ENCODE results near the gene FSTL4. TPM values are rescaled to one million over a fixed set of nuclear protein-coding genes. Genes with fewer than 3 reads are reported as not detected.
"Not testable (repeated sequence)": the region's sequence is repeated elsewhere in the genome, so short reads cannot be mapped to it uniquely, and the experiment has no call there.

The FSTL4 gene
- total RNA-seq, 1 experiment from 2014 or later = 0.12 TPM

DNA sequence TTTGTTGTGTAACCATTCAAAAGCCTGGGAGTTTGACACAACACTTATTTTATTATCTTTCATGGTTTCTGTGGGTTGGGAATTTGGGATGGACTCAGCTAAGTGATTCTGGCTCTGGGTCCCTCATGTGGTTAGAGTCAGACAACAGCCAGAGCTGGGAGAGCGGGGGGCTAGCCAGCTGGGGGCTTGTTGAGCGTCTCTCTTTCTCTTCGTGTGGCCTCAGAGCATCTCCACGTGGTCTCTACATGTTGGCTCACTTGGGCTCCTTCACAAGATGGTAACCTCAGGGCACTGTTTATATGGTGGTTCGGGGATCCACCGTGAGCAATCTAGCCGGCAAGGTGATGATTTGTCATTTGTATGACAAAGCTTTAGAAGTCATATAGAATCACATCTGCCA lies 73.6 kb downstream of the FSTL4 start:
- BruUV-seq (replicated peaks) = no TSS peak
- TF ChIP-seq, protein P1, sequence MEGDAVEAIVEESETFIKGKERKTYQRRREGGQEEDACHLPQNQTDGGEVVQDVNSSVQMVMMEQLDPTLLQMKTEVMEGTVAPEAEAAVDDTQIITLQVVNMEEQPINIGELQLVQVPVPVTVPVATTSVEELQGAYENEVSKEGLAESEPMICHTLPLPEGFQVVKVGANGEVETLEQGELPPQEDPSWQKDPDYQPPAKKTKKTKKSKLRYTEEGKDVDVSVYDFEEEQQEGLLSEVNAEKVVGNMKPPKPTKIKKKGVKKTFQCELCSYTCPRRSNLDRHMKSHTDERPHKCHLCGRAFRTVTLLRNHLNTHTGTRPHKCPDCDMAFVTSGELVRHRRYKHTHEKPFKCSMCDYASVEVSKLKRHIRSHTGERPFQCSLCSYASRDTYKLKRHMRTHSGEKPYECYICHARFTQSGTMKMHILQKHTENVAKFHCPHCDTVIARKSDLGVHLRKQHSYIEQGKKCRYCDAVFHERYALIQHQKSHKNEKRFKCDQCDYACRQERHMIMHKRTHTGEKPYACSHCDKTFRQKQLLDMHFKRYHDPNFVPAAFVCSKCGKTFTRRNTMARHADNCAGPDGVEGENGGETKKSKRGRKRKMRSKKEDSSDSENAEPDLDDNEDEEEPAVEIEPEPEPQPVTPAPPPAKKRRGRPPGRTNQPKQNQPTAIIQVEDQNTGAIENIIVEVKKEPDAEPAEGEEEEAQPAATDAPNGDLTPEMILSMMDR (IDR thresholded peaks at IDR 0.05; ENCODE audit: unreplicated experiment) = no peak
- H3K9me3 Mint-ChIP-seq (ENCODE audit: unreplicated experiment) = no peaks in the 10 kb centered on the region
- peaks cover 82% of the 10 kb centered on the region for H3K27me3 Mint-ChIP-seq (ENCODE audit: insufficient read depth, unreplicated experiment)
- H3K27ac Mint-ChIP-seq (ENCODE audit: low read depth, unreplicated experiment) = no peak overlapping the region
- intact Hi-C loops (cut with micrococcal nuclease) = no loop called here
- H3K36me3 Mint-ChIP-seq (ENCODE audit: insufficient read depth, unreplicated experiment) = no peaks in the 10 kb centered on the region
- POLR2A ChIA-PET = no interaction called here
- H3K4me3 Mint-ChIP-seq (ENCODE audit: unreplicated experiment) = no peak overlapping the region
- CTCF ChIA-PET = interaction anchor here (1.0 kb wide), 1 partner anchor 13 kb away, joined by 4 read pairs; no protein-coding TSS in a partner anchor
- H3K4me1 Mint-ChIP-seq (ENCODE audit: insufficient read depth, unreplicated experiment) = no peaks in the 10 kb centered on the region
- no peak for DNase-seq (ENCODE audit: unreplicated experiment)

DNA sequence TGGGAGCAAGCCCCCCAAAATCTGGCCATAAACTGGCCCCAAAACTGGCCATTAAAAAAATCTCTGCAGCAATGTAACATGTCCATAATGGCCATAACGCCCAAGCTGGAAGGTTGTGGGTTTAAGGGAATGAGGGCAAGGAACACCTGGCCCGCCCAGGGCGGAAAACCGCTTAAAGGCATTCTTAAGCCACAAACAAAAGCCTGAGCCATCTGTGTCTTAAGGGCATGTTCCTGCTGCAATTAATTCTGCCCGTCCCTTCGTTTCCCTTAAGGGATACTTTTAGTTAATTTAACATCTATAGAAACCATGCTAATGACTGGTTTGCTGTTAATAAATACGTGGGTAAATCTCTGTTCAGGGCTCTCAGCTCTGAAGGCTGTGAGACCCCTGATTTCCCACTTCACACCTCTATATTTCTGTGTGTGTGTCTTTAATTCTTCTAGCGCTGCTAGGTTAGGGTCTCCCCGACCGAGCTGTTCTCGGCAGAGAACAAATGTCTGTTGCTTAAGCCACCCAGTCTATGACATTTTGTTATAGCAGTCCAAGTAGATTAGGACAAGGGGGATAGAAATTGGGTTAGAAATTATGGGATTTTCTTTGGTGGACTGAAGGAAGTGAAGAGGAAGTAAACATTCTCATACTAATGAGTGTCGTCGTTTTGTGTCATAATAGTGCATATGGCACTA lies 77.0 kb downstream of the FSTL4 start:
- H3K27ac Mint-ChIP-seq (ENCODE audit: low read depth, unreplicated experiment); intact Hi-C loops (cut with micrococcal nuclease); H3K4me1 Mint-ChIP-seq (ENCODE audit: insufficient read depth, unreplicated experiment); H3K36me3 Mint-ChIP-seq (ENCODE audit: insufficient read depth, unreplicated experiment); H3K4me3 Mint-ChIP-seq (ENCODE audit: unreplicated experiment); CTCF ChIA-PET; H3K9me3 Mint-ChIP-seq (ENCODE audit: unreplicated experiment); BruUV-seq (replicated peaks); DNase-seq (ENCODE audit: unreplicated experiment): not testable (repeated sequence)
- POLR2A ChIA-PET = interaction anchor here (0.9 to 1.2 kb wide), 2 partner anchors 20 to 35 kb away, joined by 3 to 4 read pairs; no protein-coding TSS in a partner anchor
- H3K27me3 Mint-ChIP-seq (ENCODE audit: insufficient read depth, unreplicated experiment) = peaks cover 48% of the 10 kb centered on the region

DNA sequence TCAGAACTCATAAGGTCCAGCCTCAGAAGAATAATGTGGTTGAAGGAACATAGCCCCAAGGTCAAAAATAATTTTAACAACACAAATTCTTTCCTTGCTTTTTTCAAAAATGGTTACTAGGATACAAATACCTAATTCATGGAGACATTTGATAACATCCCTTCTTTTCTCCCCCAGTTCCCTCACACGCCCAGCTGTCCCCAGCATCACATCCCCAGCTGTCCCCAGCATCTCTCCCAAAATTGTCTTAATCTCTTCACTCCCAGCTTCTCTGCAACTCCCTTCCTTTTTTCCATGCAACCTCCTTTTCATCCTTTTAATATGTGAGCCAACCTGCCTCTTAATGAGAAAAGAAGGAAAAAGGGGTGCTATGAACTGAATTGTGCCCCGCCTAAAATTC lies 77.8 kb downstream of the FSTL4 start:
- intact Hi-C loops (cut with micrococcal nuclease) = no loop called here
- CTCF ChIA-PET = no interaction called here
- H3K4me1 Mint-ChIP-seq (ENCODE audit: insufficient read depth, unreplicated experiment) = no peaks in the 10 kb centered on the region
- TF ChIP-seq, protein P1 (IDR thresholded peaks at IDR 0.05; ENCODE audit: unreplicated experiment) = no peak
- no peaks in the 10 kb centered on the region for H3K36me3 Mint-ChIP-seq (ENCODE audit: insufficient read depth, unreplicated experiment)
- H3K4me3 Mint-ChIP-seq (ENCODE audit: unreplicated experiment) = no peak overlapping the region
- DNase-seq (ENCODE audit: unreplicated experiment) = no peak
- no peaks in the 10 kb centered on the region for H3K9me3 Mint-ChIP-seq (ENCODE audit: unreplicated experiment)
- no peak overlapping the region for H3K27ac Mint-ChIP-seq (ENCODE audit: low read depth, unreplicated experiment)
- H3K27me3 Mint-ChIP-seq (ENCODE audit: insufficient read depth, unreplicated experiment) = peaks cover 40% of the 10 kb centered on the region
- POLR2A ChIA-PET = interaction anchor here (0.9 to 1.2 kb wide), 2 partner anchors 19 to 35 kb away, joined by 3 to 4 read pairs; no protein-coding TSS in a partner anchor
- BruUV-seq (replicated peaks) = no TSS peak

DNA sequence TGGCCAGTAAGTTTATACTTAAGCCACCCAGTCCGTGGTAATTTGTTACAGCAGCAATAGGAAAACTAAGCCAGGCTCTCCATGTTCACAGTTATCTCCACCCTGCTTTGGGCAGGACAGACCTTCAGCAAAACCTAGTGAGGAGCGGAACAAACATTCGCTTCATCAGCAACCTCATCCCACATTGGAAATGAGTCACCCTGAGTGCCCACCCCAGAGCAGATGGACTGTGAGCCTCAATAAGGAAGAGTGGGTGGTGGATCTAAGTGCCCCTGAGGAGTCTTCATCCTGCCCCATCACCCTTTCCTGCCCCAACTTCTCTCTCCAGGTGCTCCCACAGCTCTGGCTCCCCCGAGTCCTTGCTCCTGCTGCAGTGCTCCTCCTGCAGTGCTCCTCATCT lies 78.8 kb downstream of the FSTL4 start:
- TF ChIP-seq, protein P1 (IDR thresholded peaks at IDR 0.05; ENCODE audit: unreplicated experiment) = no peak
- no peaks in the 10 kb centered on the region for H3K4me1 Mint-ChIP-seq (ENCODE audit: insufficient read depth, unreplicated experiment)
- no peak for DNase-seq (ENCODE audit: unreplicated experiment)
- ChIA-PET POLR2A (no interaction called here), CTCF (interaction anchor here (0.7 kb wide), 1 partner anchor 267 kb away, joined by 3 read pairs; no protein-coding TSS in a partner anchor)
- H3K4me3 Mint-ChIP-seq (ENCODE audit: unreplicated experiment) = no peak overlapping the region
- no TSS peak for BruUV-seq (replicated peaks)
- peaks cover 30% of the 10 kb centered on the region for H3K27me3 Mint-ChIP-seq (ENCODE audit: insufficient read depth, unreplicated experiment)
- H3K9me3 Mint-ChIP-seq (ENCODE audit: unreplicated experiment) = no peaks in the 10 kb centered on the region
- intact Hi-C loops (cut with micrococcal nuclease) = no loop called here
- H3K27ac Mint-ChIP-seq (ENCODE audit: low read depth, unreplicated experiment) = no peak overlapping the region
- H3K36me3 Mint-ChIP-seq (ENCODE audit: insufficient read depth, unreplicated experiment) = no peaks in the 10 kb centered on the region
